HG03575 (cell line): ENCODE measurements around the gene C2CD4D.

Experiments
- ATAC-seq: cut with Tn5 transposase; IDR thresholded peaks from one replicate; pipeline ENCODE4 v1.9.1; 2021; ENCODE audit not compliant: unreplicated experiment, insufficient number of reproducible peaks, low FRiP score; ENCODE audit errors: extremely low read depth

Gene C2CD4D

DNA sequence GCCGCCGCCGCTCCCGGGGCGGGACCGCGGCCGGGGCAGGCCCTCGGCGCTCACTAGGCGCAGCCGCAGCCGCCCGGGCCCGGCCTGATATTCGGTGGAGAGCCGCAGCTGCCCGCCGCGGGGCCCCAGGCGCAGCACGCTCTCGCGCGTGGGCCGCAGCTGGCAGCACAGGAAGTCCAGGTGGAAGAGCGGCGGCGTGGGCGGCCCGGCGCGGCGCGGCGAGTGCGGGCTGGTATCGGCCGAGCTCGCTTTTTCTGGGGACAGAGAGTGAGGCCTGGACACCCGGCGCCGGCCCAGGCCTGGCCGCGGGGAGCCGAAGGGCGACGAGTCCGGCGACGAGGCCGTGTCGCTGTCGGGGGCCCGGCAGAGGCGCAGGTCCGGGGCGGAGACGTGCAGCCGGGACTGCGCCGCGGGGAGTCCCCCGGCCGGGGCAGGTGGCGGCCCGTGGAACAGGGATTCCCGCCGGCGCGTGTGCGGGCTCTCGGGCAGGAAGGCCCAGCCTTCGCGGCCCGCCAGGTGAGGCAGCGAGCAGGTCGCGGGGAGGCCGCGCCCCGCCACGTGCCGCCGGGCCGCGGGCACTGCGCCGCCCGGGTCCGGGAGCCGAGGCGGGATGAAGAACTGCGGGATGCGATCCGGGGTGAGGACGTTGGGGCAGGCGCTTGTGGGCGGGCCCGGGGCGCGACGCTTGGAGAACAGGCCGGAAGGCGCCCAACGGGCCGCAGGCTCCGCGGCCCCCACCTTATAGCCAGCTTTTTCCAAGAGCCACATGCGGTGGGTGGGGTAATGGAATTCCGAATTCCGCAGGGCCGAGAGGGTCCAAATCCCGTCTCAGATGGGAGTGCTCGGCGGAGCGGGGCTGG, 1.2 kb downstream of the C2CD4D start:
- ATAC-seq: no peak

DNA sequence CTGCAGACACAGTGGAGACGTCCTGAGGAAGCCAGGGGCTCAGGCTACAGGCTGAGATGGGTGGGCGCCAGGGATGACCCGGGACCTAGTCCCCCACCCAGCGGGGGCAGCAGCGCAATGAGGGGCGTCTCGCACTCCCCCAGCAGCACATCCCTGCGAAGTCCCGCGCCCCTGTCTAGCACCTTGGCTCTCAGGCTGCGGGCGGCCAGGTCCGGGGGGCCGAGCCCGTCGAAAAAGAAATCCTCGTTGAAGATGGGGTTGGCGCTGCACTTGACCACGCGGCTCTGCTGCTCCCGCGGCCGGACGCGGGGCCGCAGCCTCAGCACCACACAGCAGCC, 1.8 kb downstream of the C2CD4D start:
- no peak for ATAC-seq

GRCh38 chr1:151837197-151837596, 2.4 kb downstream of the C2CD4D start:
- ATAC-seq: no peak

GRCh38 chr1:151835596-151835995, 4.0 kb downstream of the C2CD4D start:
- no peak for ATAC-seq

- ATAC-seq: no peak
Measured at GRCh38 chr1:151834239-151834638, 5.4 kb downstream of the C2CD4D start.

DNA sequence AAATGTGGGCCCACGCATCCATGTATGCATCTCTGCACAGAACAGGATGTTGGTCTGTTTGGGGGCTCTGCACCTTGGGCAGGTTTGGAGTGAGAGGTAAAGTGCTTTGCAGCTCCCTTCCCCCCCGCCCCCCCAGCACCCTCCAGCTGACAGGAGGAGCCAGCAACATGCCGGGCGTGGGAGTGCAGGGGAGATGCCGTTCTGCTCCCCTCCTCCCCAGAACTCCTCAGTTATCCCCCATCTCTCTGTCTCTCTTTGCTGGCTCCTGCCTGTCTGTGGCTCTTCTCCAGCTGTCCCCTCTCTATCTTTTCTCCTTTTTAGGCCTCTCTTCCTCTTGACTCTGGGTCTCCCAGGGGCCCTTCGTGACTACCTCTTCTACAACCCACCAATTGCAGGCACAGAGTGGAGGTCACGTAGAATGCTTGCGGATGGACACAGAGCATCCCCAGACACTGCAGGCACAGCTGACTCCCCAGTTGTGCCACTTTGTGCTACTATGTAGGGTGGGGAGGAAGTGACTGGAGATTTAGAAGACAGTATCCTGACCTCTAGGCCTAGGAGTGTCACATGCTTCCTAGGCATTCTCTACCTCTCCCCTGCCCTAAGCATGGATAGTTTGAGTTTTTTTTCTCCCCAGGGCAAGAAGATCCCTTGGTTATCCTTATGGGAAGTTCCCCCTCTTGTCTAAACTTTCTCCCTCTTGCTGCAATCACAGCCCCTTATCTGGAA, 6.3 kb downstream of the C2CD4D start:
- no peak for ATAC-seq

- ATAC-seq: no peak
Measured at GRCh38 chr1:151832318-151832980, 7.2 kb downstream of the C2CD4D start.

DNA sequence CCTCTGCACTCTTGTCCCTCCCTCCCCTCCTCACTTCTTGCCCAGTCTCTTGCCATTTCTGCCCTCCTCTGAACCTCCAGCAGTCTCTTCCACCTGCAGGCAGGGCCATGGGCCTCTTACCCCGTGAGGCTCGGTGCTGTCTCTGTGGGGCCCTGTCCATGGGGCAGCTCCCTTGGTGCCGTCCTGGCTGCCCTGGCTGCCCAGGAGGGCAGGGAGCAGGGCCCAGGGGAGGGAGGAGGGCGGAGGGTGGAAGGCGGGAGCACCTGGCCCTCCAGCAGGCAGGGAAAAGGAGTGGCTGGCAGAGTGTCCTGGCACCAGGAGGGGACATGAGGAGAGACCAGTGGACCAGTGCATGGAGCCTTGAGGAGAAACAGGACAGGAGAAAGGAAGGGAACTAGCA, 8.0 kb downstream of the C2CD4D start, which contains the start of gene RORC:
TSS of gene RORC (minus strand) at position 198 of the 400 bp plus-strand sequence. CDS start at position 160, 38 bp downstream.
- ATAC-seq: no peak

GRCh38 chr1:151831256-151831591, 8.4 kb downstream of the C2CD4D start:
- ATAC-seq: no peak

DNA sequence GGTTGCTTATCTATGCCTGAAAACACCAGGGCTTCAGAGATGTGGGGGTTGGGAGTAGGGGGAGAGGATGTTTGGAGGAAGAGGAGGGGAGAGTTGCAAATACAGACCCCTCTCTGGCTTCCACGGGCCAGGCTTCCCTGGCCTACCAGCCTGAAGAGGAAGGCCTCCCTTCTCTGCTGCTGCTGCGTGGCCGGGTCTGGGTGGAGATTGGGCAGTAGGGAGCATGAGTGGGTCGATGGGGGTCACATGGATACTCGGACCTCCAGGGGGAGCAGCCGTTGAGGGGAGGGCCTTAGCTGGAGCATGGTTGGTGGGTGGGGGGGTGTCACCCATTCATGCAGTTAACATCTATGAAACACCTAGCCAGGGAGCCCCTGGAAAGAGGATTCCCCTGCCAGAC, 9.6 kb downstream of the C2CD4D start:
- no peak for ATAC-seq

- no peak for ATAC-seq
Measured at GRCh38 chr1:151829352-151830046, 10.1 kb downstream of the C2CD4D start.

DNA sequence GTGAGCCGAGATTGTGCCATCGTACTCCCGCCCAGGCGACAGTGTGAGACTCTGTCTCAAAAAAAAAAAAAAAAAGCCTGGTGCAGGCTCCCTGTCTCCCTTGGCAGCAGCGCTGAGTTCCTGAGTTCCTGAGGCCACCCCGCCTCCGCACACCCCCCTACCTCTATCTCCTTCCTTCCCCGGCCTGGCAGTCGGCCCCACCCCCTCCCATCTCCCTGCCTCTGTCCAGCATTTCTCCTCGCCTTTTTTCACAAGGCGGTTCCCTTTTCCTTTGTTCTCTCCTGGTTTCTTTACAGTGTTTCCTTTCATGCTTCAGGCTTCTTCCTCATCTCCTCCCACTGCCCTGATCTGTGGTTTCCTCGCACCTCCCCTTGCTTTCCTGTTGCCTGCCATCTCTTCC, 10.7 kb downstream of the C2CD4D start:
- ATAC-seq: no peak

- ATAC-seq: no peak
Measured at GRCh38 chr1:151827853-151828252, 11.8 kb downstream of the C2CD4D start.

DNA sequence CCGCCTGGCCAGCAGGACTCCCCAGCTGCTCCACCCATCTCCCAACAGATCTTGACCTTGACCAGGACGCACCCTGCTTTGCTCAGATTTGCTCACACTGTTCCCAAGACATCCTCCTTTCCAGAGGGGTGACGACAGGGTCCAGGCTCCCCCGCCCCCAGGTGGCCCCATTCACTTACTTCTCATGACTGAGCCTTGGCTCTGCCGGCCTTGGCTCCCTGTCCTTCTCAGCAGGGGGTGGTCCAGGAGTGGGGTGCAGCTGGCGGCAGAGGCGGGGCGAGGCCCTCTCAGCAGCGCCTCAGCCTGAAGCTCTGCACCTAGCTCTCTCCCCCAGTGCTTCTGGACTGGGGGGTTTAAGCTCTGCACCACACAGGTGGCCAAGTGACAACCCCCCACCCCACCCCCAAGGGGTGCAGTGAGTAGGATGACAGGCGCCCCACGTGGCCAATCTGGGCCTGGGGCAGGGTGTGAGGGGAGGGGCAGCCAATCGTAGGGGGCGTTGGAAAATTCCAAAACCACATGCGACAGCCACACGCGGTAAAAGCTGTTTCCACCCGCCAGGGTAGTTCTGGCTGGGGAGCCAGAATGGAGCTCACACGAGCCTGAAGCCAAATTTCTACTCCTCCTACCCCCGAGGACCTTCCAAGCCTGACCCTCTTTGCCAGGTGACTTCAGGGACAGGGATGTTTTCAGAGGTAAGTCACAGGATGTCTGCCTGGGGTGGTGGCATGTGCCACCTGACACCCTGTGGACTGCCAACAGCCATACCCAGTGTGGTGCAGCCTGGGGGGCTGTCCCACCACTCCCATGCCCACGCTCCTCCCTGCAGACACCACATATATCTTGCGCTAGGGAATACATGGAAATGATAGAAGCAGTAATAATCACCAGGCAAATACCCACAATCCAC, 13.6 kb downstream of the C2CD4D start:
- ATAC-seq: no peak

GRCh38 chr1:151825204-151825603, 14.4 kb downstream of the C2CD4D start:
- no peak for ATAC-seq

- ATAC-seq: no peak
Measured at GRCh38 chr1:151823175-151823574, 16.4 kb downstream of the C2CD4D start.

- ATAC-seq: no peak
Measured at GRCh38 chr1:151822404-151822803, 17.2 kb downstream of the C2CD4D start.

GRCh38 chr1:151820940-151821339, 18.7 kb downstream of the C2CD4D start:
- no peak for ATAC-seq
